ENCODE results near the gene PCDH10. TPM values are rescaled to one million over a fixed set of nuclear protein-coding genes. Genes with fewer than 3 reads are reported as not detected.

PCDH10 gene
- total and polyA plus RNA-seq, 9 donors: 0.29 to 1.3 (median 0.53) TPM

- Histone ChIP-seq H3K4me3 (ENCODE audit: low read length) (peak overlapping the region; percentile 58), H3K4me1 (ENCODE audit: control insufficient read depth, insufficient read depth, low read length) (peaks cover 56% of the 10 kb centered on the region), H3K36me3 (ENCODE audit: control insufficient read depth, insufficient read depth, low read length) (no peaks in the 10 kb centered on the region), H3K27ac (ENCODE audit: low read length) (no peak overlapping the region), H3K27me3 (ENCODE audit: control insufficient read depth, insufficient read depth, low read length) (peaks cover 68% of the 10 kb centered on the region), H3K9me3 (replicated peaks; ENCODE audit: control insufficient read depth, low read depth, low read length) (no peaks in the 10 kb centered on the region)
- DNase-seq: no peak
- WGBS (ENCODE audit: insufficient coverage): 0% methylated on average over 7 of the region's 8 CpGs
Measured at GRCh38 chr4:133149364-133149695, 236 bp downstream of the PCDH10 start.

- 2% methylated on average over 14 of the region's 17 CpGs for WGBS (ENCODE audit: insufficient coverage)
- Histone ChIP-seq H3K4me3 (ENCODE audit: low read length) (peak overlapping the region; percentile 58), H3K27ac (ENCODE audit: low read length) (no peak overlapping the region), H3K4me1 (ENCODE audit: control insufficient read depth, insufficient read depth, low read length) (peaks cover 56% of the 10 kb centered on the region), H3K27me3 (ENCODE audit: control insufficient read depth, insufficient read depth, low read length) (peaks cover 68% of the 10 kb centered on the region), H3K36me3 (ENCODE audit: control insufficient read depth, insufficient read depth, low read length) (no peaks in the 10 kb centered on the region), H3K9me3 (replicated peaks; ENCODE audit: control insufficient read depth, low read depth, low read length) (no peaks in the 10 kb centered on the region)
- DNase-seq: peak; percentile 1
Measured at GRCh38 chr4:133149932-133150471, 908 bp downstream of the PCDH10 start.

- Histone ChIP-seq H3K27me3 (ENCODE audit: control insufficient read depth, insufficient read depth, low read length) (peaks cover 68% of the 10 kb centered on the region), H3K36me3 (ENCODE audit: control insufficient read depth, insufficient read depth, low read length) (no peaks in the 10 kb centered on the region), H3K4me3 (ENCODE audit: low read length) (peak overlapping the region; percentile 58), H3K4me1 (ENCODE audit: control insufficient read depth, insufficient read depth, low read length) (peaks cover 56% of the 10 kb centered on the region), H3K9me3 (replicated peaks; ENCODE audit: control insufficient read depth, low read depth, low read length) (no peaks in the 10 kb centered on the region), H3K27ac (ENCODE audit: low read length) (no peak overlapping the region)
- peak; percentile 16 for DNase-seq
- WGBS (ENCODE audit: insufficient coverage): 0% methylated on average over 46 of the region's 63 CpGs
Measured at GRCh38 chr4:133150486-133151340, 1.6 kb downstream of the PCDH10 start.

- Histone ChIP-seq H3K9me3 (replicated peaks; ENCODE audit: control insufficient read depth, low read depth, low read length) (no peaks in the 10 kb centered on the region), H3K4me3 (ENCODE audit: low read length) (peak overlapping the region; percentile 58), H3K36me3 (ENCODE audit: control insufficient read depth, insufficient read depth, low read length) (no peaks in the 10 kb centered on the region), H3K27ac (ENCODE audit: low read length) (no peak overlapping the region), H3K4me1 (ENCODE audit: control insufficient read depth, insufficient read depth, low read length) (peaks cover 56% of the 10 kb centered on the region), H3K27me3 (ENCODE audit: control insufficient read depth, insufficient read depth, low read length) (peaks cover 67% of the 10 kb centered on the region)
- WGBS (ENCODE audit: insufficient coverage): under 1% methylated on average over 31 of the region's 31 CpGs
- DNase-seq: peak; percentile 4
Measured at GRCh38 chr4:133151341-133151690, 2.2 kb downstream of the PCDH10 start.

GRCh38 chr4:133151691-133152329 lies 2.7 kb downstream of the PCDH10 start:
- under 1% methylated on average over 62 of the region's 62 CpGs for WGBS (ENCODE audit: insufficient coverage)
- peak; percentile 16 for DNase-seq
- Histone ChIP-seq H3K4me1 (ENCODE audit: control insufficient read depth, insufficient read depth, low read length) (peaks cover 53% of the 10 kb centered on the region), H3K4me3 (ENCODE audit: low read length) (peak overlapping the region; percentile 58), H3K36me3 (ENCODE audit: control insufficient read depth, insufficient read depth, low read length) (no peaks in the 10 kb centered on the region), H3K27ac (ENCODE audit: low read length) (no peak overlapping the region), H3K9me3 (replicated peaks; ENCODE audit: control insufficient read depth, low read depth, low read length) (no peaks in the 10 kb centered on the region), H3K27me3 (ENCODE audit: control insufficient read depth, insufficient read depth, low read length) (peaks cover 64% of the 10 kb centered on the region)

- Histone ChIP-seq H3K4me1 (ENCODE audit: control insufficient read depth, insufficient read depth, low read length) (peaks cover 47% of the 10 kb centered on the region), H3K9me3 (replicated peaks; ENCODE audit: control insufficient read depth, low read depth, low read length) (no peaks in the 10 kb centered on the region), H3K4me3 (ENCODE audit: low read length) (peak overlapping the region; percentile 58), H3K36me3 (ENCODE audit: control insufficient read depth, insufficient read depth, low read length) (no peaks in the 10 kb centered on the region), H3K27me3 (ENCODE audit: control insufficient read depth, insufficient read depth, low read length) (peaks cover 59% of the 10 kb centered on the region), H3K27ac (ENCODE audit: low read length) (no peak overlapping the region)
- 0% methylated on average over 20 of the region's 26 CpGs for WGBS (ENCODE audit: insufficient coverage)
- peak; percentile 13 for DNase-seq
Measured at GRCh38 chr4:133152330-133152821, 3.3 kb downstream of the PCDH10 start.

- peaks cover 54% of the 10 kb centered on the region for H3K27me3 ChIP-seq (ENCODE audit: control insufficient read depth, insufficient read depth, low read length)
- H3K4me3 ChIP-seq (ENCODE audit: low read length): peak overlapping the region; percentile 58
- peak; percentile 23 for DNase-seq
- H3K36me3 ChIP-seq (ENCODE audit: control insufficient read depth, insufficient read depth, low read length): no peaks in the 10 kb centered on the region
- no peaks in the 10 kb centered on the region for H3K9me3 ChIP-seq (replicated peaks; ENCODE audit: control insufficient read depth, low read depth, low read length)
- 0% methylated on average over 2 of the region's 20 CpGs for WGBS (ENCODE audit: insufficient coverage)
- H3K27ac ChIP-seq (ENCODE audit: low read length): no peak overlapping the region
- H3K4me1 ChIP-seq (ENCODE audit: control insufficient read depth, insufficient read depth, low read length): peaks cover 44% of the 10 kb centered on the region
Measured at GRCh38 chr4:133152831-133153481, 3.9 kb downstream of the PCDH10 start.

GRCh38 chr4:133154725-133155124 lies 5.6 kb downstream of the PCDH10 start:
- no CpG with 5 or more reads among the region's 4 CpGs for WGBS (ENCODE audit: insufficient coverage)
- Histone ChIP-seq H3K4me1 (ENCODE audit: control insufficient read depth, insufficient read depth, low read length) (peaks cover 33% of the 10 kb centered on the region), H3K36me3 (ENCODE audit: control insufficient read depth, insufficient read depth, low read length) (no peaks in the 10 kb centered on the region), H3K27me3 (ENCODE audit: control insufficient read depth, insufficient read depth, low read length) (peaks cover 40% of the 10 kb centered on the region), H3K9me3 (replicated peaks; ENCODE audit: control insufficient read depth, low read depth, low read length) (no peaks in the 10 kb centered on the region), H3K4me3 (ENCODE audit: low read length) (no peak overlapping the region), H3K27ac (ENCODE audit: low read length) (no peak overlapping the region)
- peak; percentile 39 for DNase-seq

GRCh38 chr4:133156096-133156495 lies 7.0 kb downstream of the PCDH10 start:
- peaks cover 19% of the 10 kb centered on the region for H3K4me1 ChIP-seq (ENCODE audit: control insufficient read depth, insufficient read depth, low read length)

GRCh38 chr4:133156556-133156955 lies 7.5 kb downstream of the PCDH10 start:
- DNase-seq: no peak
- peaks cover 22% of the 10 kb centered on the region for H3K27me3 ChIP-seq (ENCODE audit: control insufficient read depth, insufficient read depth, low read length)
- peaks cover 14% of the 10 kb centered on the region for H3K4me1 ChIP-seq (ENCODE audit: control insufficient read depth, insufficient read depth, low read length)
- WGBS (ENCODE audit: insufficient coverage): no CpG with 5 or more reads among the region's 2 CpGs
- H3K36me3 ChIP-seq (ENCODE audit: control insufficient read depth, insufficient read depth, low read length): no peaks in the 10 kb centered on the region
- H3K4me3 ChIP-seq (ENCODE audit: low read length): no peak overlapping the region
- no peaks in the 10 kb centered on the region for H3K9me3 ChIP-seq (replicated peaks; ENCODE audit: control insufficient read depth, low read depth, low read length)
- H3K27ac ChIP-seq (ENCODE audit: low read length): no peak overlapping the region

More at GRCh38 chr4:133156096-133156495, 7.0 kb downstream of the PCDH10 start:
- Histone ChIP-seq H3K4me3 (ENCODE audit: low read length) (no peak overlapping the region), H3K9me3 (replicated peaks; ENCODE audit: control insufficient read depth, low read depth, low read length) (no peaks in the 10 kb centered on the region), H3K27me3 (ENCODE audit: control insufficient read depth, insufficient read depth, low read length) (peaks cover 26% of the 10 kb centered on the region), H3K36me3 (ENCODE audit: control insufficient read depth, insufficient read depth, low read length) (no peaks in the 10 kb centered on the region), H3K27ac (ENCODE audit: low read length) (no peak overlapping the region)
- 42% methylated on average over 4 of the region's 5 CpGs for WGBS (ENCODE audit: insufficient coverage)
- DNase-seq: peak; percentile 8

All from muscle of leg (tissue), 11 donors.